ENCODE data around the gene PDE6A.

Gene PDE6A

GRCh38 chr5:149833116-149833827, 111.3 kb downstream of the PDE6A start:
- DNase-seq = no peak

GRCh38 chr5:149832636-149833035, 112.0 kb downstream of the PDE6A start:
- DNase-seq = no peak

DNA sequence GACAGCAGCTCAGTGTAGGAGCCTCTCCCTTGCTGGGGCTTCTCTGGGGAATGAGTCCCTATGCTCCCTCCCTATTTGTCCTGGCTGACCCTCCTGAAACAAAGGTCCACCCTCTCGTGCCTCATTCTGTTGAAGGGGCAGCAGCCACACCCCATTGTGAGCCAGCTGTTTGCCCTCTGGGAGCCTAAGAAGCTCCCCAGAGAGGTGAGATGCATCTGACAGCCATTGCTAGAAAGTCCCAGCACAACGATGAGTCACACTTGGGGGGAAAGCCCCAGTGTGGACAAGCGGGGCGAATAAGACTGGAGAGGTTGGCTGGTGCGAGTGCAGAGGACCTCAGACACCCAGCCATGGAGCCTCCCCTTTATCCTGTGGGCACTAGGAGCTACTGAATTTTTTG, 113.1 kb downstream of the PDE6A start:
- DNase-seq = no peak

DNA sequence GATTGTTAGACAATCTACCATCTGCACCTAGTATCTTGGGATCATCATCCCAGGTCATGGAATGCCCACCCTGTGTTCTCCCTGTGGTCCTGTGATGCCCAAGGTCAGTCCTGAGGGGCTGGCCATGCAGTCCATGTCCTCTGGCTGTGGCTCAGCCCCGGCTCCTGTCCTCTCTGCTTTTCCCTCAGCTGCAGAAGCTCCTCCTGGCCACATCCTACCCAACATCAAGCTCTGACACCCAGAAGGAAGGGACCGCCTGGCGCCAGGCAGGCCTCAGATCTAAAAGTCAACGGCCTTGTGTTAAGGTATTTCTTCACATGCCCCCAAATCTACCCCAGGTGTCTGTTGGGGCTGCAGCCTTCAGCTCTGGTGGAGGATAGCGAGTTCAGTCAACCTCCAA, 114.0 kb downstream of the PDE6A start:
- DNase-seq = no peak

GRCh38 chr5:149829954-149830353, 114.6 kb downstream of the PDE6A start:
- DNase-seq = no peak

GRCh38 chr5:149828161-149829011, 116.2 kb downstream of the PDE6A start:
- peak; percentile 47 for DNase-seq

GRCh38 chr5:149827546-149827945, 117.0 kb downstream of the PDE6A start:
- no peak for DNase-seq

DNA sequence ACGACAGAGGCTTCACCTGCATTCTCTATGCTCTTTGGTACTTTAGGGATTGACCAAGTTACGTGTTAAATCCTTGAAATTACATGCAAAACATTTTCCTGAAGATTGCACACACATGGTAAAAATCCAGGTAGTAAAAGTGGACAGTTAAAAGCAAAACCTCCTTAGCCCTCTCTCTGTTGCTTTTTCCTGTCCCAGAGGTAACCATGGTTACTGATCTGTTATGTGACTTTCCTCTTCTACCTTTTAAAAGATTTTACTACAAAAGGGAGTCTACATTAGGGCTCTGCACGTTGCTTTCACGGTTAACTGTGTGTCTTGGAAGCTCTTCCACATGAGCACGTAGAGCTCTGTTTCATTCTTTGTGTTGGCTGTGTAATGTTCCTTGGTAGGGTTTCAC, 117.5 kb downstream of the PDE6A start:
- DNase-seq = no peak

DNA sequence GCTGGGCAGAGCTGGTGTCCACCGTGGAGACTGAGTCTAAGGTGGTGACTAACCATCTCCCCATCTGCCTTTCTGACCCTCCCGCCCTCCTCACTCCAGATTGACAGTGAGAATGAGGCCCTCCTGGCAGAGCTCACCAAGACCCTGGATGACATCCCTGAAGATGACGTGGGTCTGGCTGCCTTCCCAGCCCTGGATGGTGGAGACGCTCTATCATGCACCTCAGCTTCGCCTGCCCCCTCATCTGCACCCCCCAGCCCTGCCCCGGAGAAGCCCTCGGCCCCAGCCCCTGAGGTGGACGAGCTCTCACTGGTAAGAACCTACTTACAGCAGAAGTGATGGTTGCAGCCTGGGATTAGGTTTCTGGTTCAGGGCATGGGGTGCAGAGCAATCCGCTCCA, 118.0 kb downstream of the PDE6A start:
- DNase-seq = no peak

- no peak for DNase-seq
These were observed 119.7 kb downstream of the PDE6A start for GRCh38 chr5:149824846-149825245.

DNA sequence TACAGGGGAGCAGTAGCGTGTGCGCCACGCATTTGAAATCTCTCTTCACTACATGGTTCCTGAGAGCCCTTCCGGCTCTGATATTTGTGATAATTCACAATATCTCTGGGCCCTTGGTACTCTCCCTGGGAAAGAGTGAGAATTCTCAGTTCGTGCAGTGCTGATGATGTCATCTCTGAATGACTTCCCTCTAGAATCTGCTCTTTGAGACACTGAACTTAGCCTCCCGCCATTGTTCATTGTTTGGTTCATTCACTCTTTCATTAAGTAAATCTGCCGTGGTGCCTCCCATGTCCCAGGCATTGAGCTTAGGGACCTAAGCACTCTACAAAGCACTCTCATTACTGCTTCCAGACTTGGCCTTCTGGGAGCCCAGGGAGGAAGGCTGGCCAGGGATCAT, 120.5 kb downstream of the PDE6A start:
- no peak for DNase-seq

DNA sequence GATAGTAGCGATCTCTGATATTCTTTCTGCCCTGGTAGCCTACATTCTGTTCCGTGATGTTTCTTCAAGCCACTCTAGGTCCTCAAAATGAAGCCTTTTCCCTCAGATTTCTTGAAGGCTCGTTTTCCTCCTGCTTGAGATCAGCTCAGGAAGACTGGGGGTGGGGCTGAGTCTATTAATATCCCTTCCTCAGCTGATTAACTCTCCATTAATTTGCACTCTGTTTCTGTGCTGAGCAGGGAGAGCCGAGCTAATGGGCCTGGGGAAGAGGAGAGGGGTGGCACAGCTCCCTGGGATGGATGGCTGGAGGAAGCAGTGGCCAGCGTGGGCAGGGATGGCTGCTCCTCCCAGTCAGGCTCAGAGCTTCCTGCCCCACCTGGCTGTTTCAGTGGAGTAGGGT, 121.2 kb downstream of the PDE6A start:
- no peak for DNase-seq

DNA sequence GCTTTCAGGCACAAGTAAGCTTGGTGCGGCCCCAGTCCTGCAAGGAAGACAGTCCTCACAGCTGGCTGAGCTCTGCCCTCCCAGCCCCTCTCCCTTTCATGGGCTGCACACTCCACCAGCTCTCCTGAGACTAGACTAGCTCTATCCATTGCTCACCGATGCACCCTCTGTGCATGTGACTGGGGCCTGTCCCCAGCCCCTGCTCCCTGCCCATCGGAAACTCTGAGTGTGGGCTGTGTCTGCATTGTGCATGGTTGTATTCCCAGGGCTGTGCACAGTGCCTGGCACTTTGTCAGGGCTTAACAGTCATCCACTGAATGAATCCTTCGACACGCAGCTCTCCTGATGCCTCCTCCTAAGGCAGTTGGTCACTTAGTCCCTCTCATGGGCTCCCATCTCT, 122.3 kb downstream of the PDE6A start:
- DNase-seq = no peak

DNA sequence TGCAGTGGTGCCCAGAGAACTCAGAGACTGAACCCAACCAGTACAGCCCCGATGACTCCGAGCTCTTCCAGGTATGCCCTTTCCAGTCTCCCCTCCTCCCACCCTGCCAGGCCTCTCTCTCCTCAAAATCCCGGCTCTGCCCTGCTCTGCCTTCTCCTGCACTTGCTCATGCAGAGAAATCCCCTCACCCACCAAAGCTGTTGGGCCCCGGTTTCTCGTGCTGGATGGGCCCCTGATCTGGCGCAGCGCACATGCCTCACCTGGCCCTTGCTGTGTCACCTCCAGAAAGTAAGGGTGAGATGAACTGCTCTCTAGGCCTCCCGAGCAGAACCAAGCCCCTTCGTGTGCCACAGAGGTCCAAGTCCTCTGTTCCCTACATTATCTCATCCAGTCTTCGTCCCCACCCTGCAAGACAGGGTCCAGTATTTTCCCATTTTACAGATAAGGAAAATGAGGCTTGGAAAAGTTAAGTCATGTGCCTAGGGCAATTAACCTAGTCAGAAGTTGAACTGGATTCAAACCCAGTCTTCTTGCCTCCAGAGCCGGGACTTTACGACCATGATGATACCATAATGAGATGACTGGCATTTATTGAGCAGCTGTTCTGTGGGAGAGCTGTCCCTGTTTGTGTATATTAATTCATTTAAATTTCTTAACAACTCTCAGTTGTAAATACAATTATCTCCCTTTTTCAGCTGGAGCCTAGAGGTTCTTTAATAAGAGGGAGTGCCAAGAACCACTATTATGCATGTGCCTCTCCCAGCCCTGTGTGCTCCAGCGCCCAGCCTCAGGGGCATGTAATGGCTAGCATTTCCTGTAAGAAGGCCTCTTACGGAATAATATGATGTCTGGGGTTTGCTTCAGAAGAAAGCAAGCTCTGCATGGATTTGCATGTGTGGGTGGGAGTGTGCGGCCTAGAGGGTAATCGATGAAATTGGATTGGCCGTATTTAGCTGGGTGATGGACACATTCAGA, 123.8 kb downstream of the PDE6A start:
- no peak for DNase-seq

DNA sequence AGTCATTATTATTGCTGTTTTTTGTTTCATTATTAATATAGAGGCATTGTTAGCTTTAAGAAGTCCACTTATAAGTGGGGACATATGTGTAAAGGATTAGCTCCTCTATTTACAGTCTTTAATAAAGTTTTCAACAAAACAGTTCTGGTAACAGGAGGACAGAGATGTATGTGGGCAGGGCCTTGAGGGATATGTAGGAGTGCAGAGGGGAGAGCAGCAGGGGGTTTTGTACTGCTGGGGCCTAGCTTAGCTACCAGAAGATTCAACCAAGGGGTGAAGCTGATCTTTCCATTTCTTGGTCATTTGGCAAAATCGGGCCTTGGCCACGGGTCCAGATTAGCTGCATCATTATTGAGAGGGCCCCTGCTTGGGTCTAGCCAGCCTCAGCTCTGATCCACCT, 124.6 kb downstream of the PDE6A start:
- DNase-seq = no peak

DNA sequence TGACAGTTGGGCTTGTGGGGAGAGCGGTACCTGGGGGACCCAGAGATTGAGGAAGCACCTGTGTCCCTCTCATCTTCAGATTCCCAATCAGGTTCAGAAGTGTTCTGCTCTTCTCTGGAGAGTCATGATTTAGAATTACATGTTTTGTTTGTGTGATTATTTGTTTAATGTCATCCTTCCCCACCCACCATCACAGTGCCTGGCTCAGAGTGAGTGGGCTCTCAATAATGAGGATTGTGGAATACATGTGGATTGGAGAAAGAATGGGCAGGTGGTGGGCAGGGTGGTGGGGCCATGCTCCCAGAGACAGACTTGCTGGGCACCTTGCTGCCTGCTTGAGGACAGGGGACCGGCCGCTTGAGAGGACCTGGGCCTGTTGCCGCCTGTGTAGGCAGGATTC, 126.5 kb downstream of the PDE6A start:
- no peak for DNase-seq

DNA sequence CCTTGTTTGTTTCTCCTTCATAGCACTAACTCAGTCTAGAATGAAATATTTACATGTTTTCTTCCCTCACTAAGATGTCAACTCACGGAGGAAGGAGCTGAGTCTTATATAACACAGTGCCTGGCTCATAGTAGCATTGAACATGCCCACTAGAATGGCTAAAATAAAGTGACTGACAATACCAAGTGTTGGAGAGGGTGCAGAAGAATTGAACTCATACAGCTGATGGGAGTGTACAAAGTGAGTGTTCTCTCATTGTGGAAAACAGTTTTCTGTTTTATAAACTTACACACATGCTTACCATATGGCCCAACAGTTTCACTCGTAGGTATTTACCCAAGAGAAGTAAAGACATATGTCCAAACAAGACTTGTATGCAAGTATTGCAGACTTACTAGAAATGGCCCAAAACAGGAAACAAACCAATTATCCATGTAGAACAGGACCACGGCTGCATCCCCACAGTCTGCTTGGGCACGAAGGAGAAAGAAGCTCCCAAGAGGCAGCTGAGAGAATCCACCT, 127.0 kb downstream of the PDE6A start:
- no peak for DNase-seq

GRCh38 chr5:149816661-149817060, 127.9 kb downstream of the PDE6A start:
- DNase-seq = no peak

DNA sequence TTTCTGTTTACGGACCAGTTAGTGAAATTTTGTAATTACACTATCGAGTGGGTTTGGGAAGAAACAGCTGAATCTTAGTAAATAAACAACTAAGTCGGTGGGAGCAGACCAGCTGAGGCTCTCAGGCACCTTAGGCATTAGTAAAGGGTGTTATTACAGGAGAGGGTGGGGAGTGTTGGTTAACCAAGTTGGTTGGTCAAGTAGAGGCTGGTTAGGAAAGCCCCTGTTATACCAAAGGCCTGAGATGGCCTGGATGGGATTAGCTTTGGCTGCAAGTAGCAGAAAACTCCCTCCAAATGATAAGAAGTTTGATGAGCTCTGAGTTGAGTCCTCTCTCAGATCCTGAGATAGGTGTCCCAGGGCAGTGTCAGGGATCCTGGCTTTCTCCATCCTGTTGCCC, 133.1 kb downstream of the PDE6A start:
- no peak for DNase-seq

- DNase-seq = no peak
These were observed 133.7 kb downstream of the PDE6A start for GRCh38 chr5:149810856-149811255.

GRCh38 chr5:149809931-149810691, 134.5 kb downstream of the PDE6A start:
- peak; percentile 77 for DNase-seq

All from DMS79 treated with DMSO at 0.1 percent for 48 hours (cell line).